ENCODE measurements around the gene CDK2AP2. TPM values are rescaled to one million over a fixed set of nuclear protein-coding genes. Genes with fewer than 3 reads are reported as not detected.

The CDK2AP2 gene
- total and polyA plus RNA-seq, 9 of the 15 experiments (the other 6 are each of a cell fraction or from before 2014, with no cell fraction given) = 4.4 to 47.4 (median 21.7) TPM

- Histone ChIP-seq H3K9me1 (ENCODE audit: control insufficient read depth, insufficient read depth, low read length) (no peaks in the 10 kb centered on the region), H3K27ac (ENCODE audit: extremely low read depth, low read depth, low read length) (no peak overlapping the region), H2AFZ (ENCODE audit: low read depth, low read length) (0 out of 2 replicates have a peak overlapping the region, but pooled peaks have one; percentile 5), H3K36me3 (ENCODE audit: control insufficient read depth, insufficient read depth, low read length) (no peaks in the 10 kb centered on the region), H3K4me1 (replicated peaks in 1 of 2; ENCODE audit: control insufficient read depth in 2 of 2, insufficient read depth in 2 of 2, low read length in 2 of 2) (peaks cover 2 to 9% of the 10 kb centered on the region in 2 experiments; a peak in 3 of 5 replicates), H3K27me3 (ENCODE audit: control insufficient read depth in 2 of 2, insufficient read depth in 2 of 2, low read length in 2 of 2) (no peaks in the 10 kb centered on the region), H3K9me3 (replicated peaks; ENCODE audit: control insufficient read depth, insufficient read depth, low read depth, low read length) (no peaks in the 10 kb centered on the region), H3K9ac (ENCODE audit: insufficient read depth in 1 of 2, low read depth in 2 of 2, low read length in 2 of 2) (no peak overlapping the region), H3K4me3 (no peak overlapping the region), H3K4me2 (ENCODE audit: insufficient read depth, low read length) (no peak overlapping the region), H4K20me1 (replicated peaks; ENCODE audit: control insufficient read depth, insufficient read depth, low read length) (no peaks in the 10 kb centered on the region), H3K79me2 (ENCODE audit: control insufficient read depth, insufficient read depth, low read length) (no peaks in the 10 kb centered on the region)
- ATAC-seq (peak; percentile 86), DNase-seq (ENCODE audit: extremely low read depth in 1 of 4, low spot score in 3 of 4) (peak; percentile 47 to 66 (median 60)), FAIRE-seq (peak; percentile 73)
- intact Hi-C loops (cut with micrococcal nuclease) (no loop called here), in situ Hi-C loops (cut with MboI) (loop anchor here (25.0 kb wide), 1 partner anchor 1148 kb away; the partner anchor contains the start of gene GAL)
- CTCF ChIA-PET (ENCODE audit: low intra/inter-chr PET ratio) = no interaction called here
- no TSS peak for BruUV-seq (replicated peaks)
- POLR2A ChIA-PET = interaction anchor here (0.5 to 0.7 kb wide), 2 partner anchors 25 to 28 kb away, joined by 3 read pairs; no protein-coding TSS in a partner anchor
- WGBS (ENCODE audit: insufficient coverage, low coverage, missing lambda C conversion rate) = 38% methylated on average over 4 of the region's 4 CpGs
- no peak for TF ChIP-seq CTBP1 (IDR thresholded peaks at IDR 0.05; ENCODE audit: borderline replicate concordance)
- no peak for TF ChIP-seq ZNF79 (CRISPR knock-in tag; IDR thresholded peaks at IDR 0.05; ENCODE audit: low read depth)
- TF ChIP-seq, protein P1, sequence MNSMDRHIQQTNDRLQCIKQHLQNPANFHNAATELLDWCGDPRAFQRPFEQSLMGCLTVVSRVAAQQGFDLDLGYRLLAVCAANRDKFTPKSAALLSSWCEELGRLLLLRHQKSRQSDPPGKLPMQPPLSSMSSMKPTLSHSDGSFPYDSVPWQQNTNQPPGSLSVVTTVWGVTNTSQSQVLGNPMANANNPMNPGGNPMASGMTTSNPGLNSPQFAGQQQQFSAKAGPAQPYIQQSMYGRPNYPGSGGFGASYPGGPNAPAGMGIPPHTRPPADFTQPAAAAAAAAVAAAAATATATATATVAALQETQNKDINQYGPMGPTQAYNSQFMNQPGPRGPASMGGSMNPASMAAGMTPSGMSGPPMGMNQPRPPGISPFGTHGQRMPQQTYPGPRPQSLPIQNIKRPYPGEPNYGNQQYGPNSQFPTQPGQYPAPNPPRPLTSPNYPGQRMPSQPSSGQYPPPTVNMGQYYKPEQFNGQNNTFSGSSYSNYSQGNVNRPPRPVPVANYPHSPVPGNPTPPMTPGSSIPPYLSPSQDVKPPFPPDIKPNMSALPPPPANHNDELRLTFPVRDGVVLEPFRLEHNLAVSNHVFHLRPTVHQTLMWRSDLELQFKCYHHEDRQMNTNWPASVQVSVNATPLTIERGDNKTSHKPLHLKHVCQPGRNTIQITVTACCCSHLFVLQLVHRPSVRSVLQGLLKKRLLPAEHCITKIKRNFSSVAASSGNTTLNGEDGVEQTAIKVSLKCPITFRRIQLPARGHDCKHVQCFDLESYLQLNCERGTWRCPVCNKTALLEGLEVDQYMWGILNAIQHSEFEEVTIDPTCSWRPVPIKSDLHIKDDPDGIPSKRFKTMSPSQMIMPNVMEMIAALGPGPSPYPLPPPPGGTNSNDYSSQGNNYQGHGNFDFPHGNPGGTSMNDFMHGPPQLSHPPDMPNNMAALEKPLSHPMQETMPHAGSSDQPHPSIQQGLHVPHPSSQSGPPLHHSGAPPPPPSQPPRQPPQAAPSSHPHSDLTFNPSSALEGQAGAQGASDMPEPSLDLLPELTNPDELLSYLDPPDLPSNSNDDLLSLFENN (IDR thresholded peaks at IDR 0.05; ENCODE audit: low read depth in 2 of 2, low read length in 2 of 2) = no peak
- no peak for TF ChIP-seq MCM5 (IDR thresholded peaks at IDR 0.05; ENCODE audit: low read depth)
- no peak for TF ChIP-seq CGGBP1 (CRISPR knock-in tag; IDR thresholded peaks at IDR 0.05)
- TF ChIP-seq ERF (CRISPR knock-in tag; IDR thresholded peaks at IDR 0.05) = no peak
- TF ChIP-seq, protein P2, sequence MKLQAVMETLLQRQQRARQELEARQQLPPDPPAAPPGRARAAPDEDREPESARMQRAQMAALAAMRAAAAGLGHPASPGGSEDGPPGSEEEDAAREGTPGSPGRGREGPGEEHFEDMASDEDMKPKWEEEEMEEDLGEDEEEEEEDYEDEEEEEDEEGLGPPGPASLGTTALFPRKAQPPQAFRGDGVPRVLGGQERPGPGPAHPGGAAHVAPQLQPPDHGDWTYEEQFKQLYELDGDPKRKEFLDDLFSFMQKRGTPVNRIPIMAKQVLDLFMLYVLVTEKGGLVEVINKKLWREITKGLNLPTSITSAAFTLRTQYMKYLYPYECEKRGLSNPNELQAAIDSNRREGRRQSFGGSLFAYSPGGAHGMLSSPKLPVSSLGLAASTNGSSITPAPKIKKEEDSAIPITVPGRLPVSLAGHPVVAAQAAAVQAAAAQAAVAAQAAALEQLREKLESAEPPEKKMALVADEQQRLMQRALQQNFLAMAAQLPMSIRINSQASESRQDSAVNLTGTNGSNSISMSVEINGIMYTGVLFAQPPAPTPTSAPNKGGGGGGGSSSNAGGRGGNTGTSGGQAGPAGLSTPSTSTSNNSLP (IDR thresholded peaks at IDR 0.05; ENCODE audit: borderline replicate concordance, low read depth, low read length) = no peak
- TF ChIP-seq ZNF274 (IDR thresholded peaks at IDR 0.05; ENCODE audit: borderline replicate concordance, low read depth, low read length) = no peak
- TF ChIP-seq NCOA4 (IDR thresholded peaks at IDR 0.05; ENCODE audit: partially characterized antibody) = no peak
- TF ChIP-seq ZNF668 (CRISPR knock-in tag; IDR thresholded peaks at IDR 0.05) = no peak
- TF ChIP-seq, protein P3, sequence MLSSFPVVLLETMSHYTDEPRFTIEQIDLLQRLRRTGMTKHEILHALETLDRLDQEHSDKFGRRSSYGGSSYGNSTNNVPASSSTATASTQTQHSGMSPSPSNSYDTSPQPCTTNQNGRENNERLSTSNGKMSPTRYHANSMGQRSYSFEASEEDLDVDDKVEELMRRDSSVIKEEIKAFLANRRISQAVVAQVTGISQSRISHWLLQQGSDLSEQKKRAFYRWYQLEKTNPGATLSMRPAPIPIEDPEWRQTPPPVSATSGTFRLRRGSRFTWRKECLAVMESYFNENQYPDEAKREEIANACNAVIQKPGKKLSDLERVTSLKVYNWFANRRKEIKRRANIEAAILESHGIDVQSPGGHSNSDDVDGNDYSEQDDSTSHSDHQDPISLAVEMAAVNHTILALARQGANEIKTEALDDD (IDR thresholded peaks at IDR 0.05) = peak; percentile 23; the same call in 1 of the 2 replicates
- no peak for TF ChIP-seq CEBPB (tag; IDR thresholded peaks at IDR 0.05)
- TF ChIP-seq ZNF507 (tag; conservative IDR thresholded peaks at IDR 0.05) = no peak
- no peak for TF ChIP-seq TCF7L2 (IDR thresholded peaks at IDR 0.05; ENCODE audit: low read depth, low read length)
- no peak for TF ChIP-seq BMI1 (IDR thresholded peaks at IDR 0.05; ENCODE audit: low read length)
- TF ChIP-seq POLR2AphosphoS5 (IDR thresholded peaks at IDR 0.05; ENCODE audit: control insufficient read depth, insufficient read depth, low read depth, low read length) = no peak
- no peak for TF ChIP-seq SPI1 (IDR thresholded peaks at IDR 0.05; ENCODE audit: borderline replicate concordance, low read depth, low read length)
- no peak for TF ChIP-seq RFX1 (IDR thresholded peaks at IDR 0.05)
These were observed 31.6 kb upstream of the CDK2AP2 start for GRCh38 chr11:67539550-67539949.
